CD4-positive, CD25-positive, alpha-beta regulatory T cell (primary cell): ENCODE data around the gene DHRS12. TPM values are rescaled to one million over a fixed set of nuclear protein-coding genes. Genes with fewer than 3 reads are reported as not detected.

ENCODE experiments used
- ATAC-seq, 2 donors: fragments of 150-1000 bp; cut with Tn5 transposase; one replicate each; pipeline ENCODE4 v1.10.0; 2021; ENCODE audit warnings: low read depth in 2 of 2, moderate number of reproducible peaks in 2 of 2, moderate library complexity in 1 of 2
- DNase-seq, 3 donors: peaks; one replicate each; pipeline versions ENCODE4 v3.0.0 to v3.0.0-alpha.2; 2012 to 2022; ENCODE audit warnings: mixed read lengths in 1 of 3
- H3K27ac ChIP-seq: one replicate; pipeline ENCODE4 v1.7.0; 2013; ENCODE audit warnings: mild to moderate bottlenecking, low read length; ENCODE audit not compliant: insufficient read depth, poor library complexity, severe bottlenecking
- H3K27me3 ChIP-seq: one replicate; pipeline ENCODE4 v1.7.0; 2013; ENCODE audit warnings: low read length; ENCODE audit not compliant: control insufficient read depth, insufficient read depth
- H3K36me3 ChIP-seq: one replicate; pipeline ENCODE4 v1.7.0; 2013; ENCODE audit warnings: mild to moderate bottlenecking, low read length, moderate library complexity; ENCODE audit not compliant: control insufficient read depth, insufficient read depth
- H3K4me1 ChIP-seq: 2 replicates; pipeline ENCODE4 v1.7.0; 2013; ENCODE audit warnings: mild to moderate bottlenecking, low read length; ENCODE audit not compliant: insufficient read depth, control insufficient read depth, poor library complexity, severe bottlenecking
- H3K4me3 ChIP-seq: one replicate; pipeline ENCODE4 v1.7.0; 2013; ENCODE audit warnings: low read depth, mild to moderate bottlenecking, low read length, moderate library complexity
- H3K9me3 ChIP-seq, 2 experiments: 1 replicate in 1 of 2; 2 replicates in 1 of 2; pipeline ENCODE4 v1.7.0; 2013; ENCODE audit warnings: low read length in 2 of 2, mild to moderate bottlenecking in 1 of 2, moderate library complexity in 1 of 2; ENCODE audit not compliant: control insufficient read depth in 2 of 2
- H3K27ac Mint-ChIP-seq, 3 donors: one replicate each; pipeline ENCODE4 v1.8.0; 2020 to 2022; ENCODE audit warnings: mild to moderate bottlenecking in 3 of 3, mixed read lengths in 3 of 3, moderate library complexity in 2 of 3
- H3K27me3 Mint-ChIP-seq: one replicate; pipeline ENCODE4 v1.8.0; 2022; ENCODE audit warnings: mild to moderate bottlenecking, mixed read lengths
- H3K36me3 Mint-ChIP-seq: one replicate; pipeline ENCODE4 v1.8.0; 2020; ENCODE audit warnings: mixed read lengths
- H3K4me1 Mint-ChIP-seq, 4 donors: one replicate each; pipeline ENCODE4 v1.8.0; 2020 to 2022; ENCODE audit warnings: mixed read lengths in 4 of 4, mild to moderate bottlenecking in 1 of 4
- H3K4me3 Mint-ChIP-seq, 4 donors: one replicate each; pipeline ENCODE4 v1.8.0; 2020 to 2022; ENCODE audit warnings: mild to moderate bottlenecking in 4 of 4, mixed read lengths in 4 of 4, moderate library complexity in 3 of 4
- H3K9me3 Mint-ChIP-seq, 7 donors: one replicate each; pipeline ENCODE4 v1.8.0; 2020 to 2022; ENCODE audit warnings: mixed read lengths in 7 of 7, mild to moderate bottlenecking in 3 of 7, moderate library complexity in 2 of 7
- polyA plus RNA-seq, 4 donors: library from polyadenylated mRNA; unstranded; fragments of 300-500 nt; fragmentation: Illumina TruSeq; gene quantifications; one replicate each; pipeline ENCODE4 v1.2.3, GENCODE V29; 2021
- total RNA-seq: library from RNA; stranded (reverse); gene quantifications from one replicate; pipeline ENCODE4 v1.2.3, GENCODE V29; 2022

DHRS12 gene
- total and polyA plus RNA-seq, 5 donors from 2014 or later, result 25.9 to 42.9 (median 32.1) TPM

DNA sequence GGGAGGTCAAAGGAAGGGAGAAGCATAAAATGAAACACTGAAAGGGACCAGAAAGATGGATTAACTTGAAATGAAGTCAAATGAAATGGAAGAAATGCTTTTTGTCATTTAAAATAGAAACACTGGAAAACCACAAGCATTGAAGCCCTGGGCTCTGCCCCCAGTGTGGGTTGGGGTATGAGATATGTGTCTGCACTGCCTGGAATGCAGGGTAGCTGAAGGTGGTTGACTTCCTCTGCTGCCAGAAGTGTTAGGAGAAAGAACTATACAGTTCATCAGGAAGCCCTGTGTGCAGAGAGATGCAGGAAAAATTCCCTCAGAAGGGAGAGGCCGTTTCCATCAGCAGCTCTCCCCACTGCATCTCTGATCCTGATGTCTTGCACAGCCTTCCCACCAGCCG is 69.2 kb downstream of the DHRS12 start:
- Histone ChIP-seq H3K4me3 (no peak overlapping the region), H3K27ac (no peak overlapping the region), H3K4me1 (peaks cover 16% of the 10 kb centered on the region), H3K36me3 (peaks cover 26% of the 10 kb centered on the region), H3K27me3 (no peaks in the 10 kb centered on the region), H3K9me3 (no peaks in the 10 kb centered on the region)
- Mint-ChIP-seq H3K27me3 (no peaks in the 10 kb centered on the region), H3K27ac (no peak overlapping the region), H3K9me3 (peaks cover 0 to 1% (median 0%) of the 10 kb centered on the region in 7 donors), H3K36me3 (peaks cover 38% of the 10 kb centered on the region), H3K4me3 (no peak overlapping the region), H3K4me1 (peaks cover 4 to 17% (median 5%) of the 10 kb centered on the region in 4 donors)
- ATAC-seq, result no peak
- no peak for DNase-seq

DNA sequence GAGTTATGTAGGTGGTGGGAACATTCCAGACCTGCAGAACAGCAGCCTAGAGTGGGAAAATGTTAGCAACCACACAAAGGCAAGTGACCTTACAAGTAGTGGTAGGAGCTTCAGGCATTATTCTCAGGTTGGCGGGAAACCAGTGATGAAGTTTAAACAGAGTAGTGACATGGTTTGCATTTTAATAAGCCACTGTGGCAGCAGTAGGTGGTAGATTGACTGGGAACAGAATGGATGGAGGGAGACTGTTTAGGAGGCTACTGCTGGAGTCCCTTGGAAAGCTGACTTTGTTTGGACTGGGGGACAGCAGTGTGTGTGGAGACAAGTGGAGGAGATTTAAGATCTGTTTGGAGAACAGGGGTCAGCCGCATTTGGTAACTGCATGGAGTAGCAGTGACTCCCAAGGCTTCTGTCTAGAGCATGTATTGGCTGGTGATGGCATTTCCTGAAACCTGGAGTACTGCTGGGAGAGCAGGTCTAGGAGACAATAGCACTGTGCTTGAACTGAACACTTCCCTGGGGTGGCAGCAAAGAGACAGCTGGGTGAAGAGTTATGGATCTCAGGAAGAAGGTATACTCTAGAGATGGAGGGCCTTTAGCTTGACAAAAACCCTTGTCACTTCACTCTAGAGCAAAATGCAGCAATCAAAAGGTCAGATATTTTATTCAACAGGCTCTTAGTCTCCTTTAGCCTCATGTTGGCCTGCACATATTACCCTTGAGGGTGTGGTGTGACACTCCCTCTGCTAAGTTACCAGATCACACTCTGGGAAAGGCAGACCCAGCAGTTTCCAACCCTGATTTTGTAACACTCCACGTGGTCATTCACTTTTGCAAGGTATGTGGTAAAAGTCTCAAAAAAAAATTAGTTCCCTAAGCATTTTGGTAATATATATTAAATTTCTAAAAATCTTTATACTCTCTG is 70.3 kb downstream of the DHRS12 start:
- DNase-seq, result no peak
- Mint-ChIP-seq H3K9me3 (peaks cover 0 to 1% (median 0%) of the 10 kb centered on the region in 7 donors), H3K36me3 (peaks cover 27% of the 10 kb centered on the region), H3K27me3 (no peaks in the 10 kb centered on the region), H3K4me1 (peaks cover 4 to 17% (median 5%) of the 10 kb centered on the region in 4 donors), H3K4me3 (no peak overlapping the region), H3K27ac (peak overlapping the region in 2 of 3 donors; percentile 32 to 65)
- H3K36me3 ChIP-seq, result peaks cover 17% of the 10 kb centered on the region
- no peak overlapping the region for H3K27ac ChIP-seq
- H3K27me3 ChIP-seq, result no peaks in the 10 kb centered on the region
- no peak for ATAC-seq
- peaks cover 16% of the 10 kb centered on the region for H3K4me1 ChIP-seq
- H3K9me3 ChIP-seq, result no peaks in the 10 kb centered on the region
- H3K4me3 ChIP-seq, result no peak overlapping the region

DNA sequence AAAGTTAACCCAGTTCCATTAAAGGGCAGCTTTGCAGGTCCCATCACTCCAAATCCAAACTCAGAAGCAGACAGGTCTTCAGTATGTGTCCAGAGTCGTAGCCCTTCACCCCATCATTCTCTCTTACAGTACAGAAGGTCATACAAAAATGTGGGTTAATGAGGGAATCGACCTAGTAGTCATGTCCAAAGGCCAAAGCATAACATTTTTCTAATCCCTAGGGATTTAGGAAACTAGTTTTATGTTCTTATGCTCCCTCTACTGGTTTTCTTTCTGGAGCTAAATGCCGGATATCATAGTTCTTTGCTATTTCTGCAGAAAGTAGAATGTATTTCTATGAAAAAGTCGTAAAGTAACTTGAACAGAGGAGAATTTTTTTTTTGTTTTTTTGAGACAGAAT is 72.2 kb downstream of the DHRS12 start:
- Mint-ChIP-seq H3K4me3 (no peak overlapping the region), H3K4me1 (peaks cover 0 to 18% (median 4%) of the 10 kb centered on the region in 4 donors), H3K27ac (peak overlapping the region in 1 of 3 donors; percentile 90), H3K27me3 (no peaks in the 10 kb centered on the region), H3K9me3 (peaks cover 0 to 1% (median 0%) of the 10 kb centered on the region in 7 donors), H3K36me3 (peaks cover 27% of the 10 kb centered on the region)
- Histone ChIP-seq H3K4me1 (peaks cover 12% of the 10 kb centered on the region), H3K27ac (no peak overlapping the region), H3K9me3 (no peaks in the 10 kb centered on the region), H3K36me3 (peaks cover 24% of the 10 kb centered on the region), H3K4me3 (no peak overlapping the region), H3K27me3 (no peaks in the 10 kb centered on the region)
- no peak for ATAC-seq
- DNase-seq, result no peak

DNA sequence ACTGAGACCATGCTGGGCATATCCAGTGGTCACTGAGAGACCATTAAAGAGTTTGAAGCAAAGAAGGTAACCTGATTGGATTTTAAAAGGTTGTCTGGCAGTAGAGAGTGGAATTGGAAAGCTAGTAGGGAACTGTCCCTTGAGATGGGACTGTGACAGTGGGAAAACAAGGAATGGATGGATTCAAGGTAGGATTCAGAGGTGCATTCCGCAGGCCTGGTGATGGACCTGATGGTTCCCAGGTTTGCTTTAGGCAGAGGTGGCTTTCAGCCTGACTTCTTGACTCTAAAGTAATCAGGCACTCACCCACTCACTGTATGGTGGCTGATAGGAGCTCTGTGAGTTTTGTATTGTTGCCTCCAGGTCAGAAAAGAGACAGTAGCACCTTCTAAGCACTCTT is 73.0 kb downstream of the DHRS12 start:
- Mint-ChIP-seq H3K27ac (no peak overlapping the region), H3K4me3 (no peak overlapping the region)

DNA sequence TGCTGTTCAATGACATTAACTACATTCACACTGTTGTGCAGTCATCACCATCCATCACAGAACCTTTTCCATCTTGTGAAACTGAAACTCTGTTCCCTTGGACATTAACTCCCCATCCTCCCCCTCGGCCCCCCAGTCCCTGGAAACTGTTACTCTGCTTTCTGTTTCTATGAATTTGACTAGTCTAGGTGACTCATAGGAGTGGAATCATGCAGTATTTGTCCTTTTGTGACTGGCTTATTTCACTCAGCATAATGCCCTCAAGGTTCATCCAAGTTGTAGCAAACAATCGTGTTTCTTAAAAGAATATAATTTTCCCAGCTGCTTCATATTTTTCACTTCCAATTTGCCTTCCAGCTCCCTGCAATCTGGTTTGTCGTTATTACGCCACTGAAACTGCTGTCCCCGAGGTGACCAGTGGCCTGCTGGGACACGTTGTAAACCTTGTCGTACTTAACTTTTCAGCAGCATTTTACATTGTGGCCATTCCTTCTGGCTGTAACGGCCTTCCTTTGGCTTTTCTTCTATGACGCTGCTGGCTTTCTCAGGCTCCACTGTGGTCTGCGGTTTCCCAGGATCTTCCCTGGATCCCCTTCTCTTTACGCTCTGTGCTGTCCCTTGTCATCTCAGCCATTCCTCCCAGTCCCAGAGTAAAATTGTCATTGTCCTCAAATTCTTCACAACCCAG is 74.0 kb downstream of the DHRS12 start:
- H3K27me3 ChIP-seq, result no peaks in the 10 kb centered on the region
- H3K9me3 ChIP-seq, result no peaks in the 10 kb centered on the region
- no peak for ATAC-seq
- Mint-ChIP-seq H3K27ac (no peak overlapping the region), H3K36me3 (peaks cover 24% of the 10 kb centered on the region), H3K4me1 (peaks cover 0 to 16% (median 2%) of the 10 kb centered on the region in 4 donors), H3K4me3 (no peak overlapping the region), H3K27me3 (no peaks in the 10 kb centered on the region), H3K9me3 (peaks cover 0 to 1% (median 0%) of the 10 kb centered on the region in 7 donors)
- DNase-seq, result peak in 1 of 3 donors; percentile 30
- H3K4me3 ChIP-seq, result no peak overlapping the region
- H3K36me3 ChIP-seq, result peaks cover 20% of the 10 kb centered on the region
- no peak overlapping the region for H3K27ac ChIP-seq
- peaks cover 12% of the 10 kb centered on the region for H3K4me1 ChIP-seq

More for the DNA sequence above, 73.0 kb downstream of the DHRS12 start:
- Mint-ChIP-seq H3K36me3 (peaks cover 32% of the 10 kb centered on the region), H3K9me3 (peaks cover 0 to 1% (median 0%) of the 10 kb centered on the region in 7 donors), H3K27me3 (no peaks in the 10 kb centered on the region), H3K4me1 (peaks cover 0 to 16% (median 3%) of the 10 kb centered on the region in 4 donors)
- no peaks in the 10 kb centered on the region for H3K9me3 ChIP-seq
- peaks cover 12% of the 10 kb centered on the region for H3K4me1 ChIP-seq
- no peaks in the 10 kb centered on the region for H3K27me3 ChIP-seq
- no peak overlapping the region for H3K4me3 ChIP-seq
- DNase-seq, result no peak
- peaks cover 26% of the 10 kb centered on the region for H3K36me3 ChIP-seq
- H3K27ac ChIP-seq, result no peak overlapping the region
- ATAC-seq, result no peak

DNA sequence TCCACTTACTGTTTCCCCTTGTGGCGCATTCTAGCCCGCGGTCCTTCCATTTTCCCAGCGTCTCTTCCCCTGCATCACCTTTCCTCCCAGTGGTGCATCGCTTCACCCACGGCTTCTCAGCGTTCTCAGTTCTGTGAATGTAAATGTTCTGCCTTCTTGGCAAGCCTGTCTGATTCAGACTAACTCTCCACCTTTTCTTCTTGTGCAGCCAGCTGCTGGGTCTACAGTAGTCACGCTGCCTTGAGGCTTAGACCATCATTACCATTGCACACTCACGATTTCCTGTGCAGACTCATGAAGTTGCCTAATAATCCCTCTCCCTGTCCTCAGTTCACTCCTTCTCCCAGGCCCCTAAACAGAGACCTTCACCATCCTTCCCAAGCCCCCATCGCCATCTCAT is 75.0 kb downstream of the DHRS12 start:
- Histone ChIP-seq H3K36me3 (peaks cover 19% of the 10 kb centered on the region), H3K4me1 (peaks cover 12% of the 10 kb centered on the region), H3K27ac (no peak overlapping the region), H3K4me3 (no peak overlapping the region), H3K27me3 (no peaks in the 10 kb centered on the region), H3K9me3 (no peaks in the 10 kb centered on the region)
- no peak overlapping the region for H3K27ac Mint-ChIP-seq
- no peak overlapping the region for H3K4me3 Mint-ChIP-seq
- H3K9me3 Mint-ChIP-seq, result peaks cover 0 to 1% (median 0%) of the 10 kb centered on the region in 7 donors
- peaks cover 0 to 16% (median 2%) of the 10 kb centered on the region in 4 donors for H3K4me1 Mint-ChIP-seq
- peaks cover 24% of the 10 kb centered on the region for H3K36me3 Mint-ChIP-seq
- no peaks in the 10 kb centered on the region for H3K27me3 Mint-ChIP-seq
- ATAC-seq, result no peak
- no peak for DNase-seq

DNA sequence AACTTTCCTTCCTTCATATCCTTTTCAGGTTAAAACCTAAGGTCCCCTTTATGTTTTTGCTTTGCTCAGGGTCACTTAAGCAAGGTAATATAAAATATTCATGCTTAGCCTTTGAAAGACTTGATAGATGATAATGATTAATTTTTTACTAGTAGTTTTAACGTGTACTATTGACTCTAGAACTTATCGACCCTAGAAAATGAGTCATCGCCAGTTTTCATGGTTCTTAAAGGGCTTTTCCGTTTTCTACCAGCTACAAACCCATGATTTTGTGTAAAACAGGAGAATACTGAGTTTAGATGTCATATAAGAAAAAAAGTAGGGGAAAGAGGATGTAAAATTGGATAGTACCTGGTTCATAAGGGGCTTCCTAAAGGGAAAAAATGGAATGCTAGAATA is 75.7 kb downstream of the DHRS12 start:
- peaks cover 0 to 11% (median 2%) of the 10 kb centered on the region in 4 donors for H3K4me1 Mint-ChIP-seq
- ATAC-seq (no peak), DNase-seq (no peak)
- H3K27ac ChIP-seq, result no peak overlapping the region
- peak overlapping the region in 1 of 3 donors; percentile 24 for H3K27ac Mint-ChIP-seq
- H3K4me3 Mint-ChIP-seq, result no peak overlapping the region
- no peaks in the 10 kb centered on the region for H3K27me3 Mint-ChIP-seq
- no peaks in the 10 kb centered on the region for H3K9me3 ChIP-seq
- peaks cover 12% of the 10 kb centered on the region for H3K4me1 ChIP-seq
- no peak overlapping the region for H3K4me3 ChIP-seq
- peaks cover 19% of the 10 kb centered on the region for H3K36me3 ChIP-seq
- H3K36me3 Mint-ChIP-seq, result peaks cover 21% of the 10 kb centered on the region
- H3K27me3 ChIP-seq, result no peaks in the 10 kb centered on the region
- H3K9me3 Mint-ChIP-seq, result no peaks in the 10 kb centered on the region
